NT2/D1 (cell line): ENCODE measurements around the gene MT1M.

ENCODE experiments used
- DNase-seq: peaks from one replicate; pipeline ENCODE4 v3.0.0-alpha.2; 2011; ENCODE audit warnings: low read depth, low spot score
- H3K27me3 ChIP-seq: 2 replicates; pipeline ENCODE4 v1.6.0; 2011; ENCODE audit warnings: mild to moderate bottlenecking; ENCODE audit not compliant: insufficient read length, insufficient read depth
- H3K36me3 ChIP-seq: 2 replicates; pipeline ENCODE4 v1.6.1; 2011; ENCODE audit warnings: mild to moderate bottlenecking, low read length, mixed read lengths; ENCODE audit not compliant: insufficient read depth, insufficient read length
- H3K4me1 ChIP-seq: 2 replicates; pipeline ENCODE4 v1.5.1; 2011; ENCODE audit not compliant: insufficient read depth, insufficient read length
- H3K4me3 ChIP-seq: 2 replicates; pipeline ENCODE4 v1.5.1; 2011; ENCODE audit warnings: low read depth; ENCODE audit not compliant: insufficient read length
- H3K9ac ChIP-seq: 2 replicates; pipeline ENCODE4 v1.6.0; 2011; ENCODE audit warnings: low read depth; ENCODE audit not compliant: insufficient read length
- H3K9me3 ChIP-seq: 2 replicates; pipeline ENCODE4 v1.5.1; 2011; ENCODE audit warnings: mild to moderate bottlenecking, low read length; ENCODE audit not compliant: insufficient read depth
- SUZ12 ChIP-seq: IDR thresholded peaks from 2 replicates; pipeline ENCODE4 v1.6.1; 2011; ENCODE audit not compliant: insufficient read length, insufficient read depth; ENCODE audit errors: extremely low read depth
- YY1 ChIP-seq: IDR thresholded peaks from 2 replicates; pipeline ENCODE4 v1.6.1; 2011; ENCODE audit not compliant: insufficient read length, insufficient read depth
- ZNF274 ChIP-seq: IDR thresholded peaks from 2 replicates; pipeline ENCODE4 v1.6.1; 2011; ENCODE audit warnings: mild to moderate bottlenecking, low read depth, low read length

MT1M gene

GRCh38 chr16:56645838-56646237 is 13.4 kb downstream of the MT1M start:
- Histone ChIP-seq H3K9me3 (no peaks in the 10 kb centered on the region), H3K36me3 (no peaks in the 10 kb centered on the region), H3K9ac (no peak overlapping the region), H3K4me1 (peaks cover 5% of the 10 kb centered on the region), H3K4me3 (no peak overlapping the region), H3K27me3 (peaks cover 3% of the 10 kb centered on the region)
- DNase-seq, result no peak
- TF ChIP-seq ZNF274, result no peak
- no peak for TF ChIP-seq SUZ12
- TF ChIP-seq YY1, result no peak

- no peak for DNase-seq
- Histone ChIP-seq H3K4me1 (peaks cover 9% of the 10 kb centered on the region), H3K9me3 (no peaks in the 10 kb centered on the region), H3K36me3 (no peaks in the 10 kb centered on the region), H3K27me3 (peaks cover 7% of the 10 kb centered on the region), H3K4me3 (no peak overlapping the region), H3K9ac (no peak overlapping the region)
- TF ChIP-seq ZNF274, result no peak
- TF ChIP-seq YY1, result no peak
- no peak for TF ChIP-seq SUZ12
Observed at GRCh38 chr16:56647641-56648431, 15.4 kb downstream of the MT1M start.

GRCh38 chr16:56649271-56649670 is 16.8 kb downstream of the MT1M start:
- H3K27me3 ChIP-seq, result peaks cover 7% of the 10 kb centered on the region
- DNase-seq, result no peak
- H3K4me3 ChIP-seq, result no peak overlapping the region
- H3K4me1 ChIP-seq, result peaks cover 4% of the 10 kb centered on the region
- H3K36me3 ChIP-seq, result no peaks in the 10 kb centered on the region
- no peak for TF ChIP-seq YY1
- TF ChIP-seq SUZ12, result no peak
- no peak for TF ChIP-seq ZNF274
- H3K9ac ChIP-seq, result no peak overlapping the region
- no peaks in the 10 kb centered on the region for H3K9me3 ChIP-seq

- Histone ChIP-seq H3K9me3 (no peaks in the 10 kb centered on the region), H3K36me3 (no peaks in the 10 kb centered on the region), H3K9ac (no peak overlapping the region), H3K4me1 (peaks cover 4% of the 10 kb centered on the region), H3K4me3 (no peak overlapping the region), H3K27me3 (peaks cover 4% of the 10 kb centered on the region)
- no peak for DNase-seq
- TF ChIP-seq SUZ12 (no peak), YY1 (no peak), ZNF274 (no peak)
Observed at GRCh38 chr16:56649820-56650219, 17.4 kb downstream of the MT1M start.

- Histone ChIP-seq H3K9me3 (no peaks in the 10 kb centered on the region), H3K4me1 (peaks cover 4% of the 10 kb centered on the region), H3K9ac (no peak within 1 kb of the TSS), H3K4me3 (no peak within 1 kb of the TSS), H3K36me3 (no peaks in the 10 kb centered on the region), H3K27me3 (peaks cover 4% of the 10 kb centered on the region)
- DNase-seq, result no peak
- no peak for TF ChIP-seq YY1
- no peak for TF ChIP-seq ZNF274
- TF ChIP-seq SUZ12, result no peak
Observed at GRCh38 chr16:56651586-56651985, 19.1 kb downstream of the MT1M start, which contains the start of gene MT1B. TSS of gene MT1B (plus strand) at chr16:56651886. CDS start at chr16:56651954, 68 bp downstream.

GRCh38 chr16:56652600-56652999 is 20.1 kb downstream of the MT1M start:
- Histone ChIP-seq H3K9me3 (no peaks in the 10 kb centered on the region), H3K9ac (no peak overlapping the region), H3K36me3 (no peaks in the 10 kb centered on the region), H3K27me3 (peaks cover 4% of the 10 kb centered on the region), H3K4me1 (peaks cover 4% of the 10 kb centered on the region), H3K4me3 (no peak overlapping the region)
- DNase-seq, result no peak
- TF ChIP-seq SUZ12, result no peak

- H3K9ac ChIP-seq, result no peak overlapping the region
- DNase-seq, result no peak
- H3K4me1 ChIP-seq, result peaks cover 4% of the 10 kb centered on the region
- H3K27me3 ChIP-seq, result peaks cover 4% of the 10 kb centered on the region
- H3K4me3 ChIP-seq, result no peak overlapping the region
- no peaks in the 10 kb centered on the region for H3K36me3 ChIP-seq
- TF ChIP-seq YY1 (no peak), ZNF274 (no peak), SUZ12 (no peak)
- no peaks in the 10 kb centered on the region for H3K9me3 ChIP-seq
Observed at GRCh38 chr16:56653218-56653617, 20.8 kb downstream of the MT1M start.
